Muscle layer of colon (tissue), 2 donors: ENCODE results near the gene FAM193A.
"Not testable (repeated sequence)": the region's sequence is repeated elsewhere in the genome, so short reads cannot be mapped to it uniquely, and the experiment has no call there.

Experiments
- H3K27ac ChIP-seq: one replicate; pipeline ENCODE4 v1.7.0; 2013; ENCODE audit warnings: low read depth, mild to moderate bottlenecking, low read length, moderate library complexity
- H3K27me3 ChIP-seq, 2 donors: one replicate each; pipeline ENCODE4 v1.7.0; 2013; ENCODE audit warnings: low read length in 2 of 2, mild to moderate bottlenecking in 2 of 2; ENCODE audit not compliant: insufficient read depth in 2 of 2, control insufficient read depth in 1 of 2
- H3K36me3 ChIP-seq: one replicate; pipeline ENCODE4 v1.7.0; 2013; ENCODE audit warnings: mild to moderate bottlenecking, low read length; ENCODE audit not compliant: insufficient read depth
- H3K4me1 ChIP-seq: one replicate; pipeline ENCODE4 v1.7.0; 2013; ENCODE audit warnings: mild to moderate bottlenecking, low read length; ENCODE audit not compliant: insufficient read depth
- H3K4me3 ChIP-seq, 2 donors: one replicate each; pipeline ENCODE4 v1.7.0; 2013; ENCODE audit warnings: low read length in 2 of 2, low read depth in 1 of 2, mild to moderate bottlenecking in 1 of 2, moderate library complexity in 1 of 2
- H3K9ac ChIP-seq: one replicate; pipeline ENCODE4 v1.7.0; 2013; ENCODE audit warnings: low read length
- H3K9me3 ChIP-seq: one replicate; pipeline ENCODE4 v1.7.0; 2013; ENCODE audit warnings: mild to moderate bottlenecking, low read length
- donor health status: abdominal sarcoma.
- donor health status: Adenocarcinoma of cecum.

The FAM193A gene

DNA sequence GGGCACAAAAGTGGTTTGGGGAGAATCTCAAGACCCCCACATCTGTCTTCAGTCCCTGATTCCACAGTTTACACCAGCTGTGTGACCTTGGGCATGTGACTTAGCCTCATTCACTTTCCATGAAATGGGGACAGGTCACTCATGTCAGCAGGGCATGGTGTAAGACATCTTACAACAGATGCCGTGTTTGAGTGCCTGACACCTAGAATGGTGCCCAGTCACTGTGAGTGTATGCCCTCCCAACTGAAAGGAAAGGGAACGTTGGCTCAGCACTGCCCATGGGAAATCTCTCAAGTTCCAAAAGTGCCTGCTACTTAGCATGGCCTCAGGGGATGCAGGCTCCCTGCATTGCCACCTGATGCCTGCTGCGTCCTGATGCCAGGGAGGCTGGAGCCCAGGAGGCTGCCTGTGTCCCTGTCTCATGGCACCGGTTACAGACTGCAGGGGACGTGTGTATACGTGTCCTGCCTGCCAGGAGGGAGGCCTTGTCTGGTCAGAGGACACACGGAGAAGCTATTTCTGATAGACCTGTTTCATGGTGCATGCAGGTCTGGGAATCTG lies 35.3 kb upstream of the FAM193A start:
- no peaks in the 10 kb centered on the region for H3K4me1 ChIP-seq
- H3K9me3 ChIP-seq: no peaks in the 10 kb centered on the region
- no peak overlapping the region for H3K9ac ChIP-seq
- no peak overlapping the region for H3K27ac ChIP-seq
- H3K27me3 ChIP-seq: no peaks in the 10 kb centered on the region
- H3K4me3 ChIP-seq: no peak overlapping the region
- H3K36me3 ChIP-seq: peaks cover 44% of the 10 kb centered on the region

DNA sequence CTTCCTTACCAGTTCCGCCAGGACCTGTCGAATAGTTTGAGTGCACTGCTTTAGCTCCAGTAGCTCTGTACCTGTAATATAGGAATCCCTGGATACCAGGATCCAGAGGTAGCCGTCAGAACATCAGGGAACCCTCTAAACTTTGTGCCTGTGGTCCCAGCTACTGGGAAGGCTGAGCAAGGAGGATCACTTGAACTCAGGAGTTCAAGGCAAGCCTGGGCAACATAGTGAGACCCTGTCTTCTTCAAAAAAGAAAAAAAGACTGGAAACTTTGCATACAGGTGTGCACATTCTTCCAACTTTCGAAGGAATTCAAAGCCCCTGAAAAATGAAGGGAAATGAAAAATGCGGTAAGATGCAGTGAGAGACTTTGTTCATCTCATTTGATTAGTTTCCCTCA lies 32.6 kb upstream of the FAM193A start:
- peaks cover 32% of the 10 kb centered on the region for H3K36me3 ChIP-seq
- H3K4me1 ChIP-seq: no peaks in the 10 kb centered on the region
- no peak overlapping the region for H3K27ac ChIP-seq
- H3K4me3 ChIP-seq: no peak overlapping the region
- H3K9ac ChIP-seq: no peak overlapping the region
- H3K9me3 ChIP-seq: no peaks in the 10 kb centered on the region
- no peaks in the 10 kb centered on the region for H3K27me3 ChIP-seq

DNA sequence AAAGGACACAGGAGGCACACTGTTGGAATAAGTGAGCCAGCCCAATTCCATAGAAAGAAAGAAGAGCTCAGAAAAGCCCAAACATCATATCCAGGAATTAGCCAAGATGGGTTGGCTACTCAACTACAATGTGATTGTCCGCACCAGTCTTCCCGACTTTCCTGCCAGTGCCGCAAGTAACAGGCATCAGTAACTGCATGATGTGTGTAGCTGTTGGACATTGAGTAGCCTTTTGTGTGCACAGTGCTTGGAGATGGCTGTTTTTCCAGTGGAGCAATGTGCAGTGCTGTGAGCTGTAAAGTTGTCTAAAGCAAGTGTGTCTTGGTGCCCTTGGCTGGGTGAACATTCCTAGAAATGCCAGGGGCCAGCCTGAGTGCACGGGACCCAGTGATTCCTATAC lies 29.2 kb upstream of the FAM193A start:
- Histone ChIP-seq H3K9me3 (no peaks in the 10 kb centered on the region), H3K27ac (no peak overlapping the region), H3K9ac (no peak overlapping the region), H3K4me1 (no peaks in the 10 kb centered on the region), H3K36me3 (peaks cover 34% of the 10 kb centered on the region), H3K4me3 (no peak overlapping the region), H3K27me3 (no peaks in the 10 kb centered on the region)

GRCh38 chr4:2507855-2508254 lies 28.6 kb upstream of the FAM193A start:
- no peaks in the 10 kb centered on the region for H3K4me1 ChIP-seq
- H3K27ac ChIP-seq: no peak overlapping the region
- H3K4me3 ChIP-seq: no peak overlapping the region
- H3K27me3 ChIP-seq: no peaks in the 10 kb centered on the region
- no peak overlapping the region for H3K9ac ChIP-seq
- peaks cover 39% of the 10 kb centered on the region for H3K36me3 ChIP-seq
- no peaks in the 10 kb centered on the region for H3K9me3 ChIP-seq

DNA sequence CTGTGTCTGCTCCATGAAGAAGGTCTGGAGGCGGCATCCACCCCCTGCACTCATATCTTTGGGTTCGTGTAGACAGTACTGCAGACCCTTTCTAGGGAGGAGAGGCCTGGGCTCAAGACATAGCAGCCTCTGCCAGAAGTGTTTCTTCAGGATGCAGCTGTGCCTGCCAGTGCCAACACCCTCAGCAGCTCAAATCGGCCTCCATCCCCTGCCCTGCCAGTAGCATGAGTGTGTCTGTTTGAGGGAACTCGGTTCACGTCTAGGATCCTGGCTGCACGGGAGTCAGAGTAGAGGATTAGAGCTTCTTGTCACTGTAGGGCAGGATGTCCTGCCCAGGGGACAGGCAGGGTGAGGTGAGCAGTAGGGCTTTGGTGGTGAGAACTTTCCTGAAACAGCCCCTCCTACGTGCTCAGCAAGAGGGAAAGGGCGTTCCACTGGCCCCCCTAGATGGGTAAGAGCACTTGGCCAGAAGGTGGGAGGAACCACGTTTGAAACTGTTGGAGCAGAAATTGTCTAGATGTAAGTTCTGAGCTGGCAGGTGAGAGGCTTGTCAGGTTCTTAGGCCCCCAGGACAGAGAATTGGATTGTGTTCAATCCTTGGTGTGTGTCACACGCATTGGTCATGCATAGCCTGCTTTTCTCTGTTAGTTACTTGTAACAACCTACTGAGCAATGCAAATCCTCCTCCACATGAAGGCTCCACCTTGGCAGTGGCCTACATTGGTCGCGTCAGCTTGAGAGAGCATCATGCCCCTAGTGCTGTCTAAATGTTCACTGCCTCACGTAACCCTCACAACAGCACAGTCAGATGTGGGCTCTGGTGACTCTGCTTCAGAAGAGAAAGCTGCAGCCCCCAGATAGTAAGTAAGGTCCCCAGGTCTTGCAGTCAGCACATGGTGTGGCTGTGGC lies 25.8 kb upstream of the FAM193A start:
- Histone ChIP-seq H3K4me1 (no peaks in the 10 kb centered on the region), H3K9ac (no peak overlapping the region), H3K27ac (no peak overlapping the region), H3K27me3 (no peaks in the 10 kb centered on the region), H3K36me3 (peaks cover 49% of the 10 kb centered on the region), H3K4me3 (no peak overlapping the region), H3K9me3 (no peaks in the 10 kb centered on the region)

GRCh38 chr4:2511645-2512131 lies 24.8 kb upstream of the FAM193A start:
- Histone ChIP-seq H3K4me3 (no peak overlapping the region), H3K36me3 (peaks cover 49% of the 10 kb centered on the region), H3K27ac (no peak overlapping the region), H3K9me3 (no peaks in the 10 kb centered on the region), H3K4me1 (peaks cover 6% of the 10 kb centered on the region), H3K27me3 (no peaks in the 10 kb centered on the region), H3K9ac (no peak overlapping the region)

- Histone ChIP-seq H3K27ac (no peak overlapping the region), H3K4me1 (peaks cover 6% of the 10 kb centered on the region), H3K36me3 (peaks cover 49% of the 10 kb centered on the region)
Measured at GRCh38 chr4:2512396-2513135, 23.9 kb upstream of the FAM193A start.

GRCh38 chr4:2514193-2514592 lies 22.3 kb upstream of the FAM193A start:
- H3K4me3 ChIP-seq, H3K27ac ChIP-seq, H3K9me3 ChIP-seq, H3K27me3 ChIP-seq, H3K4me1 ChIP-seq, H3K9ac ChIP-seq: not testable (repeated sequence)
- H3K36me3 ChIP-seq: peaks cover 49% of the 10 kb centered on the region

More at GRCh38 chr4:2512396-2513135, 23.9 kb upstream of the FAM193A start:
- H3K4me3 ChIP-seq: no peak overlapping the region
- H3K27me3 ChIP-seq: no peaks in the 10 kb centered on the region
- no peaks in the 10 kb centered on the region for H3K9me3 ChIP-seq
- no peak overlapping the region for H3K9ac ChIP-seq

- peaks cover 42% of the 10 kb centered on the region for H3K36me3 ChIP-seq
Measured at GRCh38 chr4:2514944-2515343, 21.5 kb upstream of the FAM193A start.

GRCh38 chr4:2515830-2516550 lies 20.5 kb upstream of the FAM193A start:
- H3K9me3 ChIP-seq: no peaks in the 10 kb centered on the region
- H3K4me1 ChIP-seq: peaks cover 6% of the 10 kb centered on the region
- H3K27me3 ChIP-seq: no peaks in the 10 kb centered on the region
- H3K9ac ChIP-seq: no peak overlapping the region
- no peak overlapping the region for H3K4me3 ChIP-seq
- H3K27ac ChIP-seq: no peak overlapping the region
- H3K36me3 ChIP-seq: peaks cover 32% of the 10 kb centered on the region

More at GRCh38 chr4:2514944-2515343, 21.5 kb upstream of the FAM193A start:
- H3K27me3 ChIP-seq, H3K27ac ChIP-seq, H3K4me1 ChIP-seq, H3K9ac ChIP-seq, H3K9me3 ChIP-seq, H3K4me3 ChIP-seq: not testable (repeated sequence)

GRCh38 chr4:2516635-2517034 lies 19.8 kb upstream of the FAM193A start:
- H3K36me3 ChIP-seq: peaks cover 27% of the 10 kb centered on the region
- H3K4me1 ChIP-seq: peaks cover 6% of the 10 kb centered on the region
- no peak overlapping the region for H3K9ac ChIP-seq
- no peak overlapping the region for H3K27ac ChIP-seq
- no peak overlapping the region for H3K4me3 ChIP-seq
- no peaks in the 10 kb centered on the region for H3K27me3 ChIP-seq
- H3K9me3 ChIP-seq: no peaks in the 10 kb centered on the region
